GM18517 (cell line): Measurements from ENCODE around the gene SMYD3.

ENCODE experiments used
- ATAC-seq: cut with Tn5 transposase; IDR thresholded peaks from one replicate; pipeline ENCODE4 v1.9.1; 2021; ENCODE audit warnings: mild to moderate bottlenecking, moderate library complexity; ENCODE audit not compliant: unreplicated experiment

The SMYD3 gene

DNA sequence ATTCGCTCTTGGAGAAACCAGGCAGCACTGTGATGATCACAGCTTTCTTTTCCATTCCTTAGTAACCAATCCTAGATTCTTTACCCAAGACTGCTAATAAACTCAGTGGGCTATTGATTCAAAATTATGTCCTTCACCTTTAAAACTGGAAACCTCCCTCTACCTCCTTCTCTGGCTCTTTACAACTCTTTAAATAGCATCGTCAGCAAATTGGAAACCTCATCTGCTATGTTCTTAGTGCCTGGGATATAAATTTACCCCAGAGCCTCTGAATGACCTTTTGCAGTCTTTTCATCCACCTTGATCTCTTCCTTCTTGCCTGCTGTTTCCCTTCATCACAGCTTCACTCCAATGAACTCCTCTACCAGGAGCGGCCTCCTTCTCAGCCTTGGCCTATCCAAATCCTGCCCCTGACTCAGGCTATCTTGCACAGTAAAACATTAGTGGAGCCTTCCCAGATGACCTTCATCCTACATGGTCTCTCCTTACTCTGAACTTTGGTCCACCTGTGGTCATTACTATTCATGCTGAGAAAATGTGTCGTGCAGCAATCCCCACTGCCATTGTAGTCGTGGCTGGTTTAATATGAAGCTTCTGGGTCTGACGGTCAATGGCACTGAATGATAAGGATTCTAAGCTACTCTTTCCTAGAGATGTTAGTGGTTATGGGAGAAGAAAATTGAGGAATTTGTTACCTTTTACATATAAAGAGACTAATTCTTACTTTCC lies 644.1 kb downstream of the SMYD3 start:
- ATAC-seq, result no peak

DNA sequence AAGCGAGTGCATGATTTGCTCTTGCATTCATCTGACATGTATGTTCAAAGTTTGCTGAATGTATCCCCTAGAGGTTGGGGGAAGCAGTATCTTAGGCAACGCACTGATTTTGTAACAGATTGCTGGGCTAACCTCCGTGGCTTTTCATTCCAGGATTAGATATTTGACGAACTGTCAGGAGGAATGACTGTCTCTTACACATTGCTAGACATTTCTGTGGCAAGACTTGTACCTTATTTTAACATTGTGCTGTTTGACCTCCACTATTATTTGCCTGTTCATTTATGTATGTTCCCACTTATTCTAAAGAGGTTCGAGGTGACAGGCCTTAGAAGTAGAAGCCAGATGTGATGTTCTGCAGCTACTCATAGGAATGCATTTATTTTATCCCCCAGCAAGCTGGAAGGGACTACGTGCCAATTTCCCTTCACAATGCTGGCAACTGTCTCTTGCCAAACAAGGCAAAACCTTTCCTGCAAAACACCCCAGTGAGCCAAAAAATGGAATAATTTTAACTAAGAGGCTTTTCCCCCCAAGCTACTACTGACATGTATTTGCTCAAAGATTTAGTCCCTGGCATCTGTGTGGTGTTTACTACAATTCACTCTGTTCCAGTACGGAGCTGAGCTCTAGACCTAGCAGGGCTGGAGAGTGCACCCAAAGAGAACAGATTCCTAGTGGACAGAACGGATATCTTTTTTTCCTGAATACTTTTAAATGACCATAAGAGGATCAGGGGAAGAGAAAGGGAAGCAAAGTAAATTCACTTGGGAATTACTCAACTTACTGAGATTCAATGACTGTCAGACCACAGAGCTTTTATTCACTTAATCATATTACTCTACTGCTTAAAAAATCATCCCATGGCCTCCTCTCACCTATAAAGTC lies 646.2 kb downstream of the SMYD3 start:
- ATAC-seq, result no peak

DNA sequence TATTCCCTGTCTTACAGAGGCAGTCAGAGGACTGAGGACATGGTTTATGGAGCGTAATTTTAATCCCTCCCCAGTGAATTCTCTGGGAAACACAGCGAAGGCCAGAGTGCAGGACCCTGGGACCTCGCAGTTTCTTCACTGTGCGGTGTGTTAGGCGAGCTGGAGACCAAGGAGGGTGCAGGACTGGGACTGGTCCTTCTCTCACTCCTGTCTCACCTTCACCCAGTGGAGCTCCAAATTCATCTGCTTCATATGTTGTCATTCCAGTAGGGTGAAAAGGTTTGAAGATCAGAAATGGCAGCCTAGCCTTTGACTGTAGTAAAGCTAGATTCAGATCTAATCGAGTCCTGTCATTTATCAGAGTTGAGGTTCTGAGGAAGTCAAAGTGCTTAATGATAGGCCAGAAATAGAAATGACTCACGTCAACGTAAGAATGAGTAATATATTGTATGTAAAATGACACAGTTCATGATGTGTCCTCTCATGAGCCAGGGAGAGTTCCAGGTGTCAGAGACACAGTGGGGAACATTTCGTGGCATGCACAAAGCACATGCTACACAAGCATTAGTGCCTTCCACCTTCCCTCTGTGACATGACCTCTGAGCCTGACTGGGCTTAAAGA lies 647.5 kb downstream of the SMYD3 start:
- no peak for ATAC-seq

GRCh38 chr1:245858722-245859492 lies 648.2 kb downstream of the SMYD3 start:
- ATAC-seq, result no peak

GRCh38 chr1:245858022-245858721 lies 648.9 kb downstream of the SMYD3 start:
- ATAC-seq, result no peak

DNA sequence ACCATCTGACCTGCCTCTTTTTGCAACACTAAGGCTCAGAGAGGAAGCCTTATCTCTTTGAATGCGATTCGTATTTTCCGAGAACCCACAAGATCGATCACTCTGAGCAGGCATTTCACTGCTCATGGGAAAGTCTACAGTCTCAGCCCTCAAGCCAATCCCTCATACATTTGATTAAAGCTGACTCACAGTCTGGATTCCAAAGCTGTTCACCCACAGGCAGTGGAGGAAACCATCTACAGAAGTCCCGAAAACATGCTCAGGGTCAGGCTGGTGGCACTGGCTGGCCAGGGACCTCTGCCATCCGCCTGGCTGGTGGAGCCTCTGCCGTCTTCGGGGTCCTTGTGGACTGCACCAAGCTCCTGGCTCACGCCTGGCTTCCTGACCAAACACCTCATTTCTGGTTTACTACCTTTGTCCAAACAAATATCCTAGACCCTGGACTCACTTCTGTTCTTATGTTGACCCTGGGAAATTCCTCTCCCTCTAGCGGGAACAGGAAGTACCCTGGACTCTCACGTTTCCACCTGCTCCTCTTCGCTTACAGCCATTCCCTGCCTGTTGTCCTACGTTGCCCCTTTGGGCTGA lies 650.0 kb downstream of the SMYD3 start:
- no peak for ATAC-seq

DNA sequence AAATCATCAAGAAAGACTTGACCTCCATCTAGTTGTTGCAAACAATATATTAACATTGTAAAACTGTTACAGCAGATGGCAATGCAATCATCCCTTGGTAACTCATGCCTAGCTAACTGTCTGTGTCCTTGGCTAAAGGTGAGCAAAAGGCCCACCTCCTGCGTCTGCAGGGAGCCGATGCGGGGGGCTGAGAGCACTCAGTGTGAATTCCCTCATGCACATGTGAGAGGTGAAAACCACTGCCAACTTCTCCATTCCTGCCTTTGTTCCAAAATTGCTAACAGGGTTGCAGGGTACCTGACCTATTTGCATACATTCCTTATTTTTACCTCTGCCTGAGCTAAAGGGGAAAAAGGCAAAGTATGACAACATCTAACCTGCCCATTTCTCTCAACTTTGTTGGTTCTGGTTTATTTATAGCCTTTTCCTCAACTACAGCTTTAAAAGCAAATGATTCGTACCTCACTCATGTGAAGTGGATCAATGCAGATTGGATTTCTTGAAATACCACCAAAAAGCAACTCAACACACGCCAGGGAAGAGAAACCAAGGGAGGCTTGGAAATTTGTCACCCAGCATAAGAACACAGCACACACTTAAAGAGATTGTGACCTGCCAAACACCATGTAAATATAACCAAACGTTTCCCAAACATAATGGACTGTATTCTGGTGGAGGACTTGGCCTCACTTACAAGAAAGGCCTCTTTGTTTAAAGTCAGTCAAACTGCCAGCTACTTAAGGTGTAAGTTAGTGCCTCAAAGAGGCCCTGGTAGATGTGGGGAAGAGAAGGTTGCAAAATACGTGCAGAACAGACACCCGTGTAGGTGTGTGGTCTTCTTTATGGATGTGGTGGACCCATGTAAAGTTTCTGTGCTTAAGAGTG lies 651.0 kb downstream of the SMYD3 start:
- no peak for ATAC-seq

DNA sequence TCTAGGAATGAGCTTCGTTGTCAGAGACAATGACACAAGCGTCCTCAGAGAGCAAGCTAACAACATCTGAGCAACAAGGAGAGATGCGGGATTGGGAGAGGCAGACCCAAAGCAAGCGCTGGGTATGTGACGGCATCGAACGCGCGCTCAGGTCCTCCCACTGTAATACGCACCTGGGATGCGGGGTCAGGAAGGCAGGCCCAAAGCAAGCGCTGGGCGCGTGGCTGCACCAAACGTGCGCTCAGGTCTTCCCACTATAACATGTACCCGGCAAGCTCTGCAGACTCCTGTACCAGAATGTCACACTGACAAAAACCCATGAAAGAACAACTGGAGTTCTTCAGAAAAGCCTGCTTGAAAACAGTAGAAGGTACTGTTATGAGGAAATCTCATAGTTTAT lies 653.8 kb downstream of the SMYD3 start:
- ATAC-seq, result no peak

GRCh38 chr1:245843101-245843500 lies 664.0 kb downstream of the SMYD3 start:
- no peak for ATAC-seq

DNA sequence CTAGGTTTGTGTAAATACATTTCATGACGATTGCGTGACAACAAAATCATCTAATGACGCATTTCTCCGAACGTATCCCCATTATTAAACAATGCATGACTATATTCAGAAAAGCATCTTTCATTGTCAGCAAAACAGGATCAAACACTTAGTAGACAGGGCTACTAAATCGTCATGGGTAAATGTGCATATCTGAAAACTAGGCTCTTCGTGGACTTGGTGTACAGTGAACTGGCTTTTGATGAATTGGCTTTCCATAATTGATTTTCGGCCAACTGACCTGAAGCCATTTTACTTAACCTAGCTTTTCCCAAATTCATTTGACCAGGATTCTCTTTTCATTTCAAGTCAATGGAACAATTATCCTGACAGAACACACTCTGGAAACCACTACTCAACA lies 665.0 kb downstream of the SMYD3 start:
- no peak for ATAC-seq

DNA sequence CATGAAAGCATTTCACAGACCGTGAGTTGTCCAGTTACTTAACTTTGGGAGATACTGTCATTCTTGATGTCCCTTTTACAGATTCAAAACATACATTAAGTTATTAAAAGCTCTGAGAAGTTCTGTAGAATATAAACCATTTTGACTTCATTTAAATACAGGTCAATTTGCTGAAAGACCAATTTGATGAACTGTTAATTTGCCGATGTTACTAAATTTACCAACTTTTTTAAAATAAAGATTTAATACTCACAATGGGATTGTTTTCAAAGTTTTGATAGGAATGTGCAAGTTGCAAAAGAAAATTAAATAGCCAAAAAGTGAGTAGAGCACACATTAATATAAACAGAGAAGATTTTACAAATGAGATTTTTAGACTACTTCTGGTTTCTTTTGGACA lies 666.1 kb downstream of the SMYD3 start:
- ATAC-seq, result no peak

DNA sequence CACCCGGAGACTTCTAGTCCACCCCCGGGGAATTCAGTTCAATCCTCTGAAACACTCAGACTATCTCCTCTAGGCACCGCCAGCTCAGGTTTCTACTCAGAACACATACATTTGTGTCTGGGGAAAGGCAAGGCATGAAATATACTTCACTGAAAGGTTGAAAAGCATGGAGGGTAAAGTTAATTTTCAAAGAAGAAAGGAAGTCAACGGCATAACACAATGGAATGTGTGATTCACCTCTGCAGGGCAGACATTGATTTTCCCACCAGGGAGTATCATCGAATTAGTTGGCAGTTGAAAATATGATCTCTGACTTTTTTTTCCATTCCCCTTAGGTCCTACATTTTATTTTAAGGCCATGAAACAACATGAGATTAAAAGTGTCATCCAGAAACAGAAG lies 669.4 kb downstream of the SMYD3 start:
- no peak for ATAC-seq

DNA sequence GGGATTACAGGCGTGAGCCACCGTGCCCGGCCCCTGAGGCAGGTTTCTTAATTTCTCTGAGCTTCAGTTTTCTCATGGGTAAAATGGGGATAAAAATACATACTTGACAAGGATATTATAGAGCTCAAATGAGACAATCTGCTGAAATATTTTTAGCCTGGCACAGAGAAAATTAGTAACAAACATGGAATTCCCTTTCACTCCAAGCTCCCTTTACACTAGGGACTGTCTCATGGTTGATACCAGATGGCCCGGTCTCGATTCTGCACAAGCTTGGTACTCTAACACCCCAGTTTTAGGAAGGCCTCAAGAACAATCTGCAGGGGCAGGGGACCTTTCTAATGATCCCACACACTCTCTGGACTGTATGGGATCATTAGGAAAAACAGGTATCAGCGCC lies 671.7 kb downstream of the SMYD3 start:
- no peak for ATAC-seq

DNA sequence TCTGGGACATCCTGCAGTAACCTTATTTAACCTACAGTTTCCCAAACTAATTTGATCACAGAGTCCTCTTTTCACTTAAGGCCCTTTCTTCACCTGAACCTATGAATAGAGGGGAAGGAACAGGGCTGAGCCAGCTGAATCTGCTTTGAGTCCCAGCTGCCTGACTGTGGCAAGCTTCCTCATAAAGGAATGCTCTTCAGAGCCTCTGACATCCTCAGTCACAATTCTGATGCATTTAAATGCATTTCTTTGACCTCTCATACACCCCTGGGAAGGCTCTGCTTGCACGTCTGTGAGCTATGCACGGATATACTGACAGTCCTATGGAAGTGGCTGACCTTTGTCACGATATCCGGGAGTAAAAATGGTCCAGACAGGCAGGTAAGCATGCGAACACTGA lies 673.1 kb downstream of the SMYD3 start:
- no peak for ATAC-seq

- no peak for ATAC-seq
Measured at GRCh38 chr1:245832771-245833527, 674.1 kb downstream of the SMYD3 start.

DNA sequence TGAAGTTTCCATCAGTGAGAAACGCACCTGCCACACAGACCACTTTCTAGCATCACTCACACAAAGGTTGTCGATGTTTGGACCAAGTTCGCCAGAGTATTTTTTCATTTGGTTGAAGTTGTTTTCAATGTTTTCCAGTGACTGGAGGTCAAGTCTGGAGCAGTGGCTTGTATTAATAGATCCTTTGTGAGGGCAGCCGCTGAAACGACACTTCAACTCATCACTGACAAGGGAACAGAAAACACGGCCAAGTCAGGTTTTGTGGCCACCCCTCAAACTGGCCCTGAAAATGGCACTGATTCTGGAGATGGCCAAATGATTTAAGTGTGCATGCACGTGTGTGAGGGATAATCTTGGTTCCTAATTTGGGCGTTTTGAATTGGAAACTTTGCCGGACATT lies 675.6 kb downstream of the SMYD3 start:
- ATAC-seq, result no peak

DNA sequence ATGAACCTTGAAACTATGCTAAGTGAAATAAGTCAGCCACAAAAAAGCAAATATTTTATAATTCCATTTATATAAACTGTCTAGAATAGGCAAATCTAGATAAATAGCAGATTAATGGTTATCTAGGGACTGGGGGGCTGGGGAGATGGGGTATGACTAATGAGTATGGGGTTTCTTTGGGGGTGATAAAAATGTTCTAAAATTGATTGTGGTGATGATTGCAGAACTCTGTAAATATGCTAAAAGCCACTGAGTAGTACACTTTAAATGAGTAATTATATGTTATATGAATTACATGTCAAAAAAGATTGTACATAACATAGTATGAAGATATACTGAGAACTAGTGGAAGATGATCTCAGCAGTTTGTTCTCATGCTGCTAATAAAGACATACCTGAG lies 677.3 kb downstream of the SMYD3 start:
- no peak for ATAC-seq

- ATAC-seq, result no peak
Measured at GRCh38 chr1:245829194-245829593, 677.9 kb downstream of the SMYD3 start.
